Mucosa of rectum (tissue), 2 donors: ENCODE data around the gene RNF151.
A peak's percentile ranks its signal among the peaks of the same experiment; 100 is the strongest.
"Not testable (repeated sequence)": the region's sequence is repeated elsewhere in the genome, so short reads cannot be mapped to it uniquely, and the experiment has no call there.

Experiments used
- H3K27ac ChIP-seq, 2 donors: one replicate each; pipeline ENCODE4 v1.7.0; 2013; ENCODE audit warnings: inconsistent platforms in 2 of 2, low read depth in 2 of 2, low read length in 2 of 2
- H3K27me3 ChIP-seq, 2 donors: one replicate each; pipeline ENCODE4 v1.7.0; 2013; ENCODE audit warnings: low read length in 2 of 2; ENCODE audit not compliant: control insufficient read depth in 2 of 2, insufficient read depth in 2 of 2
- H3K36me3 ChIP-seq, 2 donors: one replicate each; pipeline ENCODE4 v1.7.0; 2013; ENCODE audit warnings: low read length in 2 of 2; ENCODE audit not compliant: control insufficient read depth in 2 of 2, insufficient read depth in 2 of 2
- H3K4me1 ChIP-seq, 2 donors: one replicate each; pipeline ENCODE4 v1.7.0; 2013; ENCODE audit warnings: low read length in 2 of 2, mild to moderate bottlenecking in 1 of 2; ENCODE audit not compliant: control insufficient read depth in 2 of 2, insufficient read depth in 2 of 2
- H3K4me3 ChIP-seq, 2 donors: one replicate each; pipeline ENCODE4 v1.7.0; 2013; ENCODE audit warnings: low read length in 2 of 2
- H3K9ac ChIP-seq, 2 donors: one replicate each; pipeline ENCODE4 v1.7.0; 2013; ENCODE audit warnings: low read length in 2 of 2, low read depth in 1 of 2, mild to moderate bottlenecking in 1 of 2
- H3K9me3 ChIP-seq, 2 donors: one replicate each; pipeline ENCODE4 v1.7.0; 2013; ENCODE audit warnings: low read length in 2 of 2; ENCODE audit not compliant: control insufficient read depth in 2 of 2
- donor health status: healthy.
- donor health status: Normal muscosa, but diverticular disease.

The RNF151 gene

GRCh38 chr16:1938910-1939309 is 27.7 kb upstream of the RNF151 start:
- Histone ChIP-seq H3K4me3 (no peak overlapping the region), H3K27me3 (no peaks in the 10 kb centered on the region), H3K9me3 (no peaks in the 10 kb centered on the region), H3K9ac (no peak overlapping the region), H3K36me3 (peaks cover 10 to 24% of the 10 kb centered on the region in 2 donors), H3K4me1 (peaks cover 28 to 35% of the 10 kb centered on the region in 2 donors), H3K27ac (peak overlapping the region in 1 of 2 donors; percentile 9)

GRCh38 chr16:1939833-1940232 is 26.8 kb upstream of the RNF151 start:
- H3K27me3 ChIP-seq, H3K4me3 ChIP-seq, H3K9me3 ChIP-seq, H3K9ac ChIP-seq: not testable (repeated sequence)
- peaks cover 28 to 37% of the 10 kb centered on the region in 2 donors for H3K4me1 ChIP-seq
- H3K36me3 ChIP-seq: peaks cover 10 to 24% of the 10 kb centered on the region in 2 donors
- peak overlapping the region; percentile 48 to 77 for H3K27ac ChIP-seq

- Histone ChIP-seq H3K4me1 (peaks cover 28 to 37% of the 10 kb centered on the region in 2 donors), H3K27me3 (no peaks in the 10 kb centered on the region), H3K4me3 (peak overlapping the region in 1 of 2 donors; percentile 5), H3K9me3 (no peaks in the 10 kb centered on the region), H3K36me3 (peaks cover 10 to 24% of the 10 kb centered on the region in 2 donors), H3K27ac (peak overlapping the region; percentile 48 to 77), H3K9ac (peak overlapping the region; percentile 15 to 32)
These were observed 26.1 kb upstream of the RNF151 start for GRCh38 chr16:1940273-1941161.

GRCh38 chr16:1941162-1942046 is 25.3 kb upstream of the RNF151 start:
- H3K9ac ChIP-seq: peak overlapping the region; percentile 15 to 47
- peak overlapping the region; percentile 80 to 94 for H3K4me3 ChIP-seq
- H3K36me3 ChIP-seq: peaks cover 10 to 24% of the 10 kb centered on the region in 2 donors
- peaks cover 28 to 37% of the 10 kb centered on the region in 2 donors for H3K4me1 ChIP-seq
- H3K27ac ChIP-seq: peak overlapping the region; percentile 48 to 81
- no peaks in the 10 kb centered on the region for H3K27me3 ChIP-seq
- no peaks in the 10 kb centered on the region for H3K9me3 ChIP-seq

GRCh38 chr16:1942047-1942809 is 24.4 kb upstream of the RNF151 start:
- Histone ChIP-seq H3K4me3 (peak overlapping the region; percentile 80 to 94), H3K9ac (peak overlapping the region; percentile 83 to 90), H3K27me3 (no peaks in the 10 kb centered on the region), H3K27ac (peak overlapping the region; percentile 81 to 84), H3K4me1 (peaks cover 28 to 37% of the 10 kb centered on the region in 2 donors), H3K9me3 (no peaks in the 10 kb centered on the region), H3K36me3 (peaks cover 10 to 19% of the 10 kb centered on the region in 2 donors)

GRCh38 chr16:1942810-1943726 is 23.6 kb upstream of the RNF151 start, which contains the start of gene MSRB1:
Gene MSRB1, minus strand, starts transcription at chr16:1943199. Its CDS starts 43 bp downstream, at chr16:1943156.
- Histone ChIP-seq H3K36me3 (peaks cover 9 to 18% of the 10 kb centered on the region in 2 donors), H3K9ac (peak within 1 kb of the TSS; percentile 83 to 90), H3K4me3 (peak within 1 kb of the TSS; percentile 80 to 94), H3K9me3 (no peaks in the 10 kb centered on the region), H3K27me3 (no peaks in the 10 kb centered on the region), H3K27ac (peak within 1 kb of the TSS; percentile 81 to 84), H3K4me1 (peaks cover 28 to 37% of the 10 kb centered on the region in 2 donors)

- Histone ChIP-seq H3K9me3 (no peaks in the 10 kb centered on the region), H3K36me3 (peaks cover 0 to 4% of the 10 kb centered on the region in 2 donors), H3K4me3 (no peak overlapping the region), H3K27ac (no peak overlapping the region), H3K4me1 (peaks cover 28 to 31% of the 10 kb centered on the region in 2 donors), H3K9ac (no peak overlapping the region), H3K27me3 (no peaks in the 10 kb centered on the region)
These were observed 21.9 kb upstream of the RNF151 start for GRCh38 chr16:1944612-1945199.

- H3K9me3 ChIP-seq: no peaks in the 10 kb centered on the region
- H3K4me3 ChIP-seq: no peak overlapping the region
- H3K27ac ChIP-seq: no peak overlapping the region
- no peaks in the 10 kb centered on the region for H3K36me3 ChIP-seq
- H3K4me1 ChIP-seq: peaks cover 21 to 24% of the 10 kb centered on the region in 2 donors
- no peaks in the 10 kb centered on the region for H3K27me3 ChIP-seq
- no peak overlapping the region for H3K9ac ChIP-seq
These were observed 20.9 kb upstream of the RNF151 start for GRCh38 chr16:1945559-1946391.
